IPS-18a (cell line): Measurements from ENCODE around the gene DEPP1.

ENCODE experiments used
- H3K27ac ChIP-seq: one replicate; pipeline ENCODE4 v1.5.1; 2013; ENCODE audit warnings: low read length
- H3K27me3 ChIP-seq: one replicate; pipeline ENCODE4 v1.6.1; 2013; ENCODE audit warnings: mild to moderate bottlenecking, low read length; ENCODE audit not compliant: control insufficient read depth, insufficient read depth
- H3K36me3 ChIP-seq: one replicate; pipeline ENCODE4 v1.6.1; 2013; ENCODE audit warnings: low read depth, low read length; ENCODE audit not compliant: control insufficient read depth
- H3K4me1 ChIP-seq: one replicate; pipeline ENCODE4 v1.6.1; 2013; ENCODE audit warnings: low read depth, low read length; ENCODE audit not compliant: control insufficient read depth
- H3K4me3 ChIP-seq: one replicate; pipeline ENCODE4 v1.5.1; 2013; ENCODE audit warnings: low read length
- H3K9ac ChIP-seq: one replicate; pipeline ENCODE4 v1.6.1; 2013; ENCODE audit warnings: mild to moderate bottlenecking, low read length, moderate library complexity
- H3K9me3 ChIP-seq: one replicate; pipeline ENCODE4 v1.6.1; 2013; ENCODE audit warnings: low read depth, low read length; ENCODE audit not compliant: control insufficient read depth

The DEPP1 gene

GRCh38 chr10:44931621-44932516, 46.7 kb downstream of the DEPP1 start:
- H3K36me3 ChIP-seq = no peaks in the 10 kb centered on the region
- H3K4me3 ChIP-seq = no peak overlapping the region
- H3K27ac ChIP-seq = no peak overlapping the region
- no peak overlapping the region for H3K9ac ChIP-seq
- no peaks in the 10 kb centered on the region for H3K4me1 ChIP-seq
- H3K9me3 ChIP-seq = no peaks in the 10 kb centered on the region
- H3K27me3 ChIP-seq = no peaks in the 10 kb centered on the region

GRCh38 chr10:44930904-44931620, 47.5 kb downstream of the DEPP1 start:
- Histone ChIP-seq H3K36me3 (no peaks in the 10 kb centered on the region), H3K4me3 (no peak overlapping the region), H3K9ac (no peak overlapping the region), H3K27ac (no peak overlapping the region), H3K9me3 (no peaks in the 10 kb centered on the region), H3K27me3 (no peaks in the 10 kb centered on the region), H3K4me1 (no peaks in the 10 kb centered on the region)

- Histone ChIP-seq H3K27me3 (no peaks in the 10 kb centered on the region), H3K9ac (no peak overlapping the region), H3K4me3 (no peak overlapping the region), H3K9me3 (no peaks in the 10 kb centered on the region), H3K36me3 (no peaks in the 10 kb centered on the region), H3K27ac (no peak overlapping the region), H3K4me1 (peaks cover 5% of the 10 kb centered on the region)
Observed at GRCh38 chr10:44929356-44930255, 49.0 kb downstream of the DEPP1 start.

GRCh38 chr10:44928462-44928861, 50.1 kb downstream of the DEPP1 start:
- Histone ChIP-seq H3K4me3 (no peak overlapping the region), H3K9ac (no peak overlapping the region), H3K9me3 (no peaks in the 10 kb centered on the region), H3K36me3 (no peaks in the 10 kb centered on the region), H3K4me1 (peaks cover 5% of the 10 kb centered on the region), H3K27me3 (no peaks in the 10 kb centered on the region), H3K27ac (no peak overlapping the region)

- Histone ChIP-seq H3K4me3 (no peak overlapping the region), H3K4me1 (peaks cover 5% of the 10 kb centered on the region), H3K9me3 (no peaks in the 10 kb centered on the region)
Observed at GRCh38 chr10:44927352-44927751, 51.3 kb downstream of the DEPP1 start.

GRCh38 chr10:44926751-44927351, 51.8 kb downstream of the DEPP1 start:
- H3K9me3 ChIP-seq = no peaks in the 10 kb centered on the region

More at GRCh38 chr10:44927352-44927751, 51.3 kb downstream of the DEPP1 start:
- no peaks in the 10 kb centered on the region for H3K36me3 ChIP-seq
- H3K27me3 ChIP-seq = no peaks in the 10 kb centered on the region
- no peak overlapping the region for H3K9ac ChIP-seq
- H3K27ac ChIP-seq = no peak overlapping the region

More at GRCh38 chr10:44926751-44927351, 51.8 kb downstream of the DEPP1 start:
- H3K9ac ChIP-seq = no peak overlapping the region
- H3K27ac ChIP-seq = no peak overlapping the region
- H3K36me3 ChIP-seq = no peaks in the 10 kb centered on the region
- peaks cover 5% of the 10 kb centered on the region for H3K4me1 ChIP-seq
- H3K27me3 ChIP-seq = no peaks in the 10 kb centered on the region
- no peak overlapping the region for H3K4me3 ChIP-seq
